Motor neuron (in vitro differentiated cells): ENCODE results near the gene NANOG. TPM values are rescaled to one million over a fixed set of nuclear protein-coding genes. Genes with fewer than 3 reads are reported as not detected.
"Not testable (repeated sequence)": the region's sequence is repeated elsewhere in the genome, so short reads cannot be mapped to it uniquely, and the experiment has no call there.

Experiments
- ATAC-seq, 8 experiments: fragments of 200-7000 bp; cut with Tn5 transposase; replicated peaks in 6 of 8; 2 replicates each; pipeline ENCODE4 v1.8.0; 2021; ENCODE audit warnings: mild to moderate bottlenecking in 8 of 8, moderate library complexity in 8 of 8
- H3K27ac ChIP-seq, 2 donors: fragments of 250-450 bp; sonication (Bioruptor Pico); 2 replicates each; pipeline ENCODE4 v1.9.0; 2021; ENCODE audit warnings: antibody characterized with exemption in 2 of 2, mild to moderate bottlenecking in 2 of 2, moderate library complexity in 1 of 2
- H3K4me1 ChIP-seq, 2 donors: fragments of 250-450 bp; sonication (Bioruptor Pico); replicated peaks in 1 of 2; 2 replicates each; pipeline ENCODE4 v1.6.1; 2021; ENCODE audit warnings: antibody characterized with exemption in 2 of 2, mild to moderate bottlenecking in 2 of 2, moderate library complexity in 1 of 2
- H3K4me3 ChIP-seq, 5 donors: fragments of 250-450 bp; sonication (Bioruptor Pico); 2 replicates each; pipeline ENCODE4 v1.9.0; 2021; ENCODE audit warnings: antibody characterized with exemption in 5 of 5, mild to moderate bottlenecking in 5 of 5, moderate library complexity in 4 of 5
- WGBS, 10 experiments: fragments of 450-650 bp; shearing (Covaris generic); methylation state at CpG; one replicate each; pipeline ENCODE4 v1.0.0; 2022; 5-methylcytosine and 5-hydroxymethylcytosine counted together
- in situ Hi-C, 9 experiments: fragments of 400-800 bp; cut with MboI; loops; one replicate each; pipeline ENCODE4 v1.15.0; 2021; ENCODE audit warnings: low sequenced_read_pairs in 9 of 9, low pct_unique_long_range_greater_than_20kb in 2 of 9; ENCODE audit not compliant: unreplicated experiment in 9 of 9
- total RNA-seq, 8 experiments: library from RNA; unstranded; fragments of 300-600 nt; gene quantifications; 2 replicates each; pipeline versions ENCODE4 v1.2.3 to v1.2.4, GENCODE V29; 2022

The NANOG gene
- 1 to 10 TPM in 2 of 8 experiments, under 1 TPM in 5, not detected in 1; 0.14 to 1.3 (median 0.57) TPM for total RNA-seq

DNA sequence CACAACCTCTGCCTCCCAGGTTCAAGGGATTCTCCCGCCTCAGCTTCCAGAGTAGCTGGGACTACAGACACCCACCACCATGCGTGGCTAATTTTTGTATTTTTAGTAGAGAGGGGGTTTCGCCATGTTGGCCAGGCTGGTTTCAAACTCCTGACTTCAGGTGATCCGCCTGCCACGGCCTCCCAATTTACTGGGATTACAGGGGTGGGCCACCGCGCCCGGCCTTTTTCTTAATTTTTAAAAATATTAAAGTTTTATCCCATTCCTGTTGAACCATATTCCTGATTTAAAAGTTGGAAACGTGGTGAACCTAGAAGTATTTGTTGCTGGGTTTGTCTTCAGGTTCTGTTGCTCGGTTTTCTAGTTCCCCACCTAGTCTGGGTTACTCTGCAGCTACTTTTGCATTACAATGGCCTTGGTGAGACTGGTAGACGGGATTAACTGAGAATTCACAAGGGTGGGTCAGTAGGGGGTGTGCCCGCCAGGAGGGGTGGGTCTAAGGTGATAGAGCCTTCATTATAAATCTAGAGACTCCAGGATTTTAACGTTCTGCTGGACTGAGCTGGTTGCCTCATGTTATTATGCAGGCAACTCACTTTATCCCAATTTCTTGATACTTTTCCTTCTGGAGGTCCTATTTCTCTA lies at the start of gene NANOG:
Gene NANOG (plus strand): TSS at position 519 of the 645 bp plus-strand sequence. CDS start 213 bp downstream, outside the sequence.
- H3K27ac ChIP-seq, H3K4me1 ChIP-seq, in situ Hi-C loops, ATAC-seq, H3K4me3 ChIP-seq: not testable (repeated sequence)
- WGBS, 10 experiments, result 0 to 90% (median 25%) methylated on average over 1 to 4 of the region's 13 CpGs; no CpG with 5 or more reads in 4 of the 10 experiments

DNA sequence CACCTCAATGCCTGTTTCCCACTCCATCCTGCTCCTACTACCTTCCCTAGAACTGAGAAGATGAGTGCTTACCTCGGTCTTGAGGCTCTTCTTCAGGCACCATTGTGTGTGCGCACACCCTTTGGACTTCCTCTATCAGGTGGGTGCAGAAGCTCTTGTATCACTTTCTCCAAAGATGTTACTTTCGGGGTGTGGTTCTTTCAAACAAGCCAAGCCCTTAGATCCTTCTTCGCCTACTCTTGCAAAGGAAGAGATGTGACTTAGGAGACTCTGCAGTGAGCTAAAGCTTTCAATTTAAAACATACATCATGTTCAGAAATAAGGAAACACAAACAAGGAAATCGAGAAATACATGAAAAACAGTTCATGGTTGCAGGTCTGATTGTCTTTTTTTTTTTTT lies 42.0 kb upstream of the NANOG start, which contains the start of gene CLEC4C:
Gene CLEC4C (minus strand): TSS at position 130 of the 400 bp plus-strand sequence. CDS start 27 bp downstream, at position 103.
- H3K4me1 ChIP-seq, result no peaks in the 10 kb centered on the region
- in situ Hi-C loops, result no loop called here
- no peak within 1 kb of the TSS for H3K27ac ChIP-seq
- no peak for ATAC-seq
- 35 to 100% (median 71%) methylated on average over 1 to 5 of the region's 5 CpGs for WGBS, 10 experiments
- no peak within 1 kb of the TSS for H3K4me3 ChIP-seq

GRCh38 chr12:7748852-7749251 lies 40.4 kb upstream of the NANOG start:
- 20 to 100% (median 80%) methylated on average over 1 to 3 of the region's 4 CpGs; no CpG with 5 or more reads in 2 of the 10 experiments for WGBS, 10 experiments
- Histone ChIP-seq H3K4me1 (no peaks in the 10 kb centered on the region), H3K4me3 (no peak overlapping the region), H3K27ac (no peak overlapping the region)
- in situ Hi-C loops, result no loop called here
- ATAC-seq, result no peak

- in situ Hi-C loops, result no loop called here
- Histone ChIP-seq H3K4me1 (no peaks in the 10 kb centered on the region), H3K27ac (no peak overlapping the region), H3K4me3 (no peak overlapping the region)
- ATAC-seq, result no peak
- WGBS, 10 experiments, result 40 to 86% (median 72%) methylated on average over 1 to 8 of the region's 8 CpGs; no CpG with 5 or more reads in 3 of the 10 experiments
Measured at GRCh38 chr12:7749442-7749841, 39.8 kb upstream of the NANOG start.

GRCh38 chr12:7750350-7750749 lies 38.9 kb upstream of the NANOG start:
- H3K27ac ChIP-seq, result no peak overlapping the region
- in situ Hi-C loops, result no loop called here
- ATAC-seq, result peak in 2 of 8 experiments; percentile 25 to 88
- 43 to 96% (median 83%) methylated on average over 3 to 6 of the region's 6 CpGs; no CpG with 5 or more reads in 5 of the 10 experiments for WGBS, 10 experiments
- H3K4me3 ChIP-seq, result no peak overlapping the region
- no peaks in the 10 kb centered on the region for H3K4me1 ChIP-seq

DNA sequence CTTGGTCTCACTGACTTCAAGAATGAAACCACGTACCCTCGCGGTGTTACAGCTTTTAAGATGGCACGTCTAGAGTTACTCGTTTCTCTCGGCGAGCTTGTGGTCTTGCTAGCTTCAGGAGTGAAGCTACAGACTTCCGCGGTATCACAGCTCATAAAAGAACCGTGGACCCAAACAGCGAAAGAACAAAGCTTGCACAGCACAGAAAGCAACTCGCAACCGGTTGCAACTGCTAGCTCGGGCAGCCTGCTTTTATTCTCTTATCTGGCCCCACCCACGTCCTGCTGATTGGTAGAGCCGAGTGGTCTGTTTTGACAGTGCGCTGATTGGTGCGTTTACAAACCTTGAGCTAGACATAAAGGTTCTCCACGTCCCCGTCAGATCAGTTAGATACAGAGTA lies 37.8 kb upstream of the NANOG start:
- in situ Hi-C loops, result no loop called here
- 0 to 100% (median 93%) methylated on average over 1 to 10 of the region's 20 CpGs; no CpG with 5 or more reads in 3 of the 10 experiments for WGBS, 10 experiments
- Histone ChIP-seq H3K27ac (no peak overlapping the region), H3K4me3 (no peak overlapping the region), H3K4me1 (no peaks in the 10 kb centered on the region)
- ATAC-seq, result no peak

DNA sequence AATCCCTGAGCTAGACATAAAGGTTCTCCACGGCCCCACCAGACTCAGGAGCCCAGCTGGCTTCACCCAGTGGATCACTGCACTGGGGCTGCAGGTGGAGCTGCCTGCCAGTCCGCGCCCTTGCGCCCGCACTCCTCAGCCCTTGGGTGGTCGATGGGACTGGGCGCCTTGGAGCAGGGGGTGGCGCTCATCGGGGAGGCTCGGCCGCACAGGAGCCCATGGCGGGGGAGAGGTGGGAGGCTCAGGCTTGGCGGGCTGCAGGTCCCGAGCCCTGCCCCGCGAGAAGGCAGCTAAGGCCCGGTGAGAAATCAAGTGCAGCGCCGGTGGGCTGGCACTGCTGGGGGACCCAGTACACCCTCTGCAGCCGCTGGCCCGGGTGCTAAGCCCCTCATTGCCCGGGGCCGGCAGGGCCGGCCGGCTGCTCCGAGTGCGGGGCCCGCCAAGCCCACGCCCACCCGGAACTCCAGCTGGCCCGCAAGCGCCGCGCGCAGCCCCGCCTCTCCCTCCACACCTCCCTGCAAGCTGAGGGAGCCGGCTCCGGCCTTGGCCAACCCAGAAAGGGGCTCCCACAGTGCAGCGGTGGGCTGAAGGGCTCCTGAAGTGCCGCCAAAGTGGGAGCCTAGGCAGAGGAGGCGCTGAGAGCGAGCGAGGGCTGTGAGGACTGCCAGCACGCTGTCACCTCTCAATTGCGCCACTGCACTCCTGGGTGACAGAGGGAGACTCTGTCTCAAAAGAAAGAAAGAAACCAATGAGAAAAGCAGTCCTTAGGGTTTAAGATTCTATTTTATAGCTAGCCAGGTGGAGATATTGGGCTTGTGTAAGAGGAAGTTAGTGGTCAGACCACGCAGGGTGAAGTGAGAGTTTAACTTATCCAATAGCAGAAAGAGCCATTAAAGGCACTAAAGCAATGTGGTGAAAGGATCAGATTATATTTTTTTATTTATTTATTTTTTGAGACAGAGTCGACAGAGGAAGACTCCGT lies 37.0 kb upstream of the NANOG start:
- ATAC-seq, H3K27ac ChIP-seq, H3K4me3 ChIP-seq, in situ Hi-C loops, H3K4me1 ChIP-seq: not testable (repeated sequence)
- 47 to 100% (median 93%) methylated on average over 1 to 10 of the region's 48 CpGs for WGBS, 10 experiments

DNA sequence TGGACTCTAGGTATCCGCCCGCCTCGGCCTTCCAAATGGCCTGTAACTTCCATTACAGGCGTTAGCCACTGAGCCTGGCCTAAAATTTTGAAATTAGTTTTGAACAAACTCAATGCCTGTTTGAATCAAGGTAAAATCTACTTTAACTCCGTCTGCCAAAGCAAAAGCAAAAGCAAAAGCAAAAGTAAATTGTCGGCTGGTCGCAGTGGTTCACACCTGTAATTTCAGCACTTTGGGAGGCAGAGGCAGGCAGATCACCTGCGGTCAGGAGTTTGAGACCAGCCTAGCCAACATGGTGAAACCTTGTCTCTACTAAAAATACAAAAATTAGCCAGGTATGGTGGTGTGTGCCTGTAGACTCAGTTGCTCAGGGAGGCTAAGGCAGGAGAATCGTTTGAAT lies 33.5 kb upstream of the NANOG start:
- H3K4me1 ChIP-seq, result peaks cover 0 to 10% of the 10 kb centered on the region in 2 donors
- WGBS, 10 experiments, result 60 to 98% (median 89%) methylated on average over 1 to 9 of the region's 9 CpGs; no CpG with 5 or more reads in 2 of the 10 experiments
- in situ Hi-C loops, ATAC-seq, H3K27ac ChIP-seq, H3K4me3 ChIP-seq: not testable (repeated sequence)

DNA sequence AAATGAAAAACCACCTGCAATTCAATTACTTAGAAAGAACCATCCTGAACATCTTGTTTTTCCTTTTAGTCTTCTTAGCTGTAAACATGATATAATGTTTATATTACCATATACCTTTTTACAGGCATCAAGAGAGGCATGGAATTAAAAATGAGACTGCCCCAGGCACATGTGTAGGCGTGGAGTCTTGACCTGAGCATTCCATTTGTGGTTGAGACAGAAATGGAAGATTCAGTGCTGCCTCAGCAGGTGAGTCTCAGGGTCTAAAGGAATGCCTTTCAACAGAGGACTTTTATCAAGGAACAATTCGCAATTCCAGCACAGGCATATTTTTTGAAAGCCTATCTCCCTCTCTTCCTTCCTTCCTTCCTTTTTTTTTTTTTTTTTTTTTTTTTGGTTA lies 32.2 kb upstream of the NANOG start:
- ATAC-seq, result no peak
- Histone ChIP-seq H3K4me1 (peaks cover 0 to 10% of the 10 kb centered on the region in 2 donors), H3K27ac (no peak overlapping the region), H3K4me3 (no peak overlapping the region)
- in situ Hi-C loops, result no loop called here
- 43 to 100% (median 93%) methylated on average over 1 to 2 of the region's 2 CpGs; no CpG with 5 or more reads in 1 of the 10 experiments for WGBS, 10 experiments

GRCh38 chr12:7758766-7759140 lies 30.4 kb upstream of the NANOG start:
- H3K27ac ChIP-seq, result peak overlapping the region; percentile 36 to 68
- 8 to 68% (median 43%) methylated on average over 2 to 9 of the region's 9 CpGs; no CpG with 5 or more reads in 3 of the 10 experiments for WGBS, 10 experiments
- no peak overlapping the region for H3K4me3 ChIP-seq
- H3K4me1 ChIP-seq, result peaks cover 0 to 10% of the 10 kb centered on the region in 2 donors
- ATAC-seq, result peak in 6 of 8 experiments; percentile 10 to 66 (median 56)
- in situ Hi-C loops, result no loop called here

DNA sequence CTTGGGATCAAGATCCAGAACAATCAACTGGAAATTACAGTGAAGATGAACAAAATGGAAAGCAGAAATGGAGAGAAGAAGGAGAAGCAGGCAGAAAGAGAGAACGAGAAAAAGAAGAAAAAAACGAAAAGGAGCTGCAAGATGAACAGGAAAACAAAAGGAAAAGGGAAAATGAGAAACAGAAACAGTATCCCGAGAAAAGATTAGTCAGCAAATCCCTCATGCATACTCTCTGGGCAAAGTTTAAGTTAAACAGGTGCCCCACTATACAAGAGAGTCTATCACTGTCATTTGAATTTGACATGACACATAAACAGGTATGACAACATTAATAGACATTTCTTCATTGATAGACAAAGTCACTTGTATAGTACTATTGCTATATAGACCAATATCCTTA lies 19.2 kb upstream of the NANOG start:
- no peak overlapping the region for H3K27ac ChIP-seq
- in situ Hi-C loops, result no loop called here
- H3K4me3 ChIP-seq, result no peak overlapping the region
- 1 to 86% (median 53%) methylated on average over 1 to 3 of the region's 3 CpGs for WGBS, 10 experiments
- ATAC-seq, result no peak
- no peaks in the 10 kb centered on the region for H3K4me1 ChIP-seq

- H3K27ac ChIP-seq, result no peak overlapping the region
- H3K4me3 ChIP-seq, result no peak overlapping the region
- no peaks in the 10 kb centered on the region for H3K4me1 ChIP-seq
- in situ Hi-C loops, result no loop called here
- no peak for ATAC-seq
- WGBS, 10 experiments, result 63 to 89% (median 79%) methylated on average over 1 to 3 of the region's 3 CpGs; no CpG with 5 or more reads in 5 of the 10 experiments
Measured at GRCh38 chr12:7781274-7781673, 7.9 kb upstream of the NANOG start.

GRCh38 chr12:7782055-7782454 lies 7.1 kb upstream of the NANOG start:
- Histone ChIP-seq H3K4me3 (no peak overlapping the region), H3K4me1 (no peaks in the 10 kb centered on the region), H3K27ac (no peak overlapping the region)
- ATAC-seq, result no peak
- in situ Hi-C loops, result no loop called here
- 60 to 100% (median 87%) methylated on average over 2 to 6 of the region's 6 CpGs; no CpG with 5 or more reads in 3 of the 10 experiments for WGBS, 10 experiments
